GM21786 (cell line): Measurements from ENCODE around the gene PITPNB.

Source experiments
- ATAC-seq: cut with Tn5 transposase; IDR thresholded peaks from one replicate; pipeline ENCODE4 v1.9.1; 2021; ENCODE audit not compliant: unreplicated experiment

Gene PITPNB

GRCh38 chr22:27919942-27920755 is 1.1 kb upstream of the PITPNB start:
- peak; percentile 35 for ATAC-seq

- ATAC-seq, result no peak
Observed at GRCh38 chr22:27918341-27919221, 475 bp downstream of the PITPNB start.

GRCh38 chr22:27915986-27916385 is 3.1 kb downstream of the PITPNB start:
- no peak for ATAC-seq

GRCh38 chr22:27913162-27913741 is 5.8 kb downstream of the PITPNB start:
- ATAC-seq, result no peak

- no peak for ATAC-seq
Observed at GRCh38 chr22:27912101-27912500, 7.0 kb downstream of the PITPNB start.

- ATAC-seq, result no peak
Observed at GRCh38 chr22:27911330-27911729, 7.7 kb downstream of the PITPNB start.

GRCh38 chr22:27906241-27906640 is 12.8 kb downstream of the PITPNB start:
- no peak for ATAC-seq

GRCh38 chr22:27905653-27906052 is 13.4 kb downstream of the PITPNB start:
- no peak for ATAC-seq

- no peak for ATAC-seq
Observed at GRCh38 chr22:27903805-27904473, 15.1 kb downstream of the PITPNB start.

- no peak for ATAC-seq
Observed at GRCh38 chr22:27900153-27900552, 18.9 kb downstream of the PITPNB start.

- ATAC-seq, result peak; percentile 33
Observed at GRCh38 chr22:27896245-27896644, 22.8 kb downstream of the PITPNB start.

GRCh38 chr22:27895600-27895999 is 23.5 kb downstream of the PITPNB start:
- peak; percentile 90 for ATAC-seq

- no peak for ATAC-seq
Observed at GRCh38 chr22:27892811-27893210, 26.2 kb downstream of the PITPNB start.

GRCh38 chr22:27892064-27892463 is 27.0 kb downstream of the PITPNB start:
- ATAC-seq, result no peak

- no peak for ATAC-seq
Observed at GRCh38 chr22:27888310-27888709, 30.7 kb downstream of the PITPNB start.

GRCh38 chr22:27886843-27887151 is 32.3 kb downstream of the PITPNB start:
- no peak for ATAC-seq

GRCh38 chr22:27885977-27886842 is 32.8 kb downstream of the PITPNB start:
- no peak for ATAC-seq

- ATAC-seq, result no peak
Observed at GRCh38 chr22:27883656-27884350, 35.3 kb downstream of the PITPNB start.

- ATAC-seq, result no peak
Observed at GRCh38 chr22:27882507-27883290, 36.4 kb downstream of the PITPNB start.
